Cortex of kidney (tissue), 1 donor: ENCODE measurements around the gene ALG8.

Source experiments
- DNase-seq: peaks from one replicate; lab custom pipeline; 2025; lab: John Stamatoyannopoulos, UW

ALG8 gene

GRCh38 chr11:78160557-78160956, 21.1 kb upstream of the ALG8 start:
- no peak for DNase-seq

- no peak for DNase-seq
Measured at GRCh38 chr11:78158987-78159652, 19.7 kb upstream of the ALG8 start.

- no peak for DNase-seq
Measured at GRCh38 chr11:78156127-78156844, 16.9 kb upstream of the ALG8 start.

- no peak for DNase-seq
Measured at GRCh38 chr11:78151804-78152203, 12.4 kb upstream of the ALG8 start.

- DNase-seq, result no peak
Measured at GRCh38 chr11:78150754-78151153, 11.3 kb upstream of the ALG8 start.

- DNase-seq, result no peak
Measured at GRCh38 chr11:78150346-78150745, 10.9 kb upstream of the ALG8 start.

GRCh38 chr11:78149646-78150045, 10.2 kb upstream of the ALG8 start:
- DNase-seq, result no peak

- DNase-seq, result no peak
Measured at GRCh38 chr11:78147807-78148206, 8.4 kb upstream of the ALG8 start.

GRCh38 chr11:78145511-78146025, 6.1 kb upstream of the ALG8 start:
- DNase-seq, result no peak

- no peak for DNase-seq
Measured at GRCh38 chr11:78140392-78141077, 1.1 kb upstream of the ALG8 start.

- DNase-seq, result no peak
Measured at GRCh38 chr11:78138694-78139421, 568 bp downstream of the ALG8 start.

- DNase-seq, result no peak
Measured at GRCh38 chr11:78138291-78138690, 1.1 kb downstream of the ALG8 start.

- DNase-seq, result no peak
Measured at GRCh38 chr11:78132475-78132874, 7.0 kb downstream of the ALG8 start.

- no peak for DNase-seq
Measured at GRCh38 chr11:78131956-78132355, 7.5 kb downstream of the ALG8 start.

GRCh38 chr11:78127403-78127802, 12.0 kb downstream of the ALG8 start:
- no peak for DNase-seq

GRCh38 chr11:78112582-78113275, 26.7 kb downstream of the ALG8 start:
- DNase-seq, result no peak

GRCh38 chr11:78111298-78111697, 28.1 kb downstream of the ALG8 start:
- no peak for DNase-seq

- no peak for DNase-seq
Measured at GRCh38 chr11:78110830-78111229, 28.6 kb downstream of the ALG8 start.

- DNase-seq, result no peak
Measured at GRCh38 chr11:78110351-78110750, 29.1 kb downstream of the ALG8 start.

GRCh38 chr11:78109081-78110015, 30.1 kb downstream of the ALG8 start:
- DNase-seq, result no peak
